CD4-positive, alpha-beta T cell (primary cell): ENCODE measurements around the gene ACTN4. TPM values are rescaled to one million over a fixed set of nuclear protein-coding genes. Genes with fewer than 3 reads are reported as not detected.
"Not testable (repeated sequence)": the region's sequence is repeated elsewhere in the genome, so short reads cannot be mapped to it uniquely, and the experiment has no call there.

Experiments
- ATAC-seq: fragments of 200-7000 bp; cut with Tn5 transposase; one replicate; pipeline ENCODE4 v1.10.0; 2022; ENCODE audit warnings: mild to moderate bottlenecking; ENCODE audit not compliant: poor library complexity
- CTCF ChIA-PET: fragments of 350-600 bp; sonication (Branson Sonifier 250); formaldehyde crosslinking; loops from one replicate; lab custom pipeline; 2021; ENCODE audit warnings: antibody characterized with exemption, inconsistent platforms; lab: Charles Lee
- POLR2A ChIA-PET: fragments of 350-600 bp; sonication (Branson Sonifier 250); formaldehyde crosslinking; loops from one replicate; lab custom pipeline; 2021; ENCODE audit warnings: antibody characterized with exemption, inconsistent platforms; lab: Charles Lee
- DNase-seq, 14 experiments: peaks; one replicate each; pipeline ENCODE4 v3.0.0-alpha.2; 2013 to 2020; ENCODE audit warnings: mixed read lengths in 2 of 14
- H3K27ac ChIP-seq, 2 donors: one replicate each; pipeline versions ENCODE4 v1.5.1 to v1.7.0; 2013; ENCODE audit warnings: low read length in 2 of 2, low read depth in 1 of 2, mild to moderate bottlenecking in 1 of 2
- H3K27me3 ChIP-seq, 2 experiments: 1 replicate in 1 of 2; 2 replicates in 1 of 2; pipeline versions ENCODE4 v1.6.1 to v1.7.0; 2013; ENCODE audit warnings: low read length in 2 of 2, control low read depth in 1 of 2, mild to moderate bottlenecking in 1 of 2, moderate library complexity in 1 of 2; ENCODE audit not compliant: insufficient read depth in 2 of 2, control insufficient read depth in 1 of 2
- H3K36me3 ChIP-seq: one replicate; pipeline ENCODE4 v1.6.1; 2013; ENCODE audit warnings: low read length, control low read depth; ENCODE audit not compliant: insufficient read depth
- H3K4me1 ChIP-seq: one replicate; pipeline ENCODE4 v1.6.1; 2013; ENCODE audit warnings: low read length, control low read depth; ENCODE audit not compliant: insufficient read depth
- H3K4me3 ChIP-seq: one replicate; pipeline ENCODE4 v1.5.1; 2013; ENCODE audit warnings: mild to moderate bottlenecking, low read length, moderate library complexity
- H3K9me3 ChIP-seq, 2 experiments: 1 replicate in 1 of 2; 2 replicates in 1 of 2; pipeline versions ENCODE4 v1.6.1 to v1.7.0; 2013; ENCODE audit warnings: low read length in 2 of 2, mild to moderate bottlenecking in 2 of 2, control low read depth in 1 of 2, moderate library complexity in 1 of 2; ENCODE audit not compliant: control insufficient read depth in 1 of 2, insufficient read depth in 1 of 2
- H3K27ac Mint-ChIP-seq: one replicate; pipeline ENCODE4 v1.8.0; 2020; ENCODE audit warnings: mixed read lengths
- H3K27me3 Mint-ChIP-seq: one replicate; pipeline ENCODE4 v1.8.0; 2021; ENCODE audit warnings: mixed read lengths
- H3K36me3 Mint-ChIP-seq: one replicate; pipeline ENCODE4 v1.8.0; 2021; ENCODE audit warnings: low read depth, mixed read lengths
- H3K4me1 Mint-ChIP-seq: one replicate; pipeline ENCODE4 v1.8.0; 2021; ENCODE audit warnings: low read depth, mixed read lengths
- H3K4me3 Mint-ChIP-seq: one replicate; pipeline ENCODE4 v1.8.0; 2020; ENCODE audit warnings: mild to moderate bottlenecking, mixed read lengths
- H3K9me3 Mint-ChIP-seq: one replicate; pipeline ENCODE4 v1.8.0; 2020; ENCODE audit warnings: mixed read lengths
- CTCF ChIP-seq: fragments of 200-600 bp; IDR thresholded peaks from one replicate; pipeline ENCODE4 v1.8.0; 2022; ENCODE audit warnings: antibody characterized with exemption, mild to moderate bottlenecking
- intact Hi-C, 2 experiments: fragments of 100-400 bp; cut with DNase I in 1 of 2; cut with micrococcal nuclease in 1 of 2; formaldehyde crosslinking; loops; one replicate each; pipeline versions ENCODE4 v1.15.1 to v1.9.0; 2023 to 2025; cut with DNase I, micrococcal nuclease
- total RNA-seq, 174 experiments: library from RNA in 2 of 174; stranded (reverse) in 2 of 174; gene quantifications; one replicate each; pipeline ENCODE4 v1.2.3 and lab custom pipeline; 2021 to 2026

ACTN4 gene
- total RNA-seq, 2 experiments from 2014 or later, result 70.3 to 84.0 TPM

- POLR2A ChIA-PET, H3K27ac ChIP-seq, H3K4me1 Mint-ChIP-seq, H3K27ac Mint-ChIP-seq, H3K9me3 Mint-ChIP-seq, H3K9me3 ChIP-seq, DNase-seq, H3K4me3 Mint-ChIP-seq, intact Hi-C loops, H3K27me3 ChIP-seq, H3K27me3 Mint-ChIP-seq, H3K36me3 Mint-ChIP-seq, H3K4me3 ChIP-seq, H3K36me3 ChIP-seq, CTCF ChIA-PET: not testable (repeated sequence)
- peaks cover 14% of the 10 kb centered on the region for H3K4me1 ChIP-seq
- peak; percentile 70 for ATAC-seq
Measured at GRCh38 chr19:38770949-38771275, 123.5 kb downstream of the ACTN4 start.

- H3K36me3 ChIP-seq, CTCF ChIA-PET, intact Hi-C loops: not testable (repeated sequence)
Measured at GRCh38 chr19:38771569-38771968, 124.1 kb downstream of the ACTN4 start.

GRCh38 chr19:38773469-38774177 lies 126.2 kb downstream of the ACTN4 start, which contains the start of gene LGALS7:
TSS of gene LGALS7 (minus strand) at chr19:38773517. CDS start at chr19:38773492, 25 bp downstream.
- Histone ChIP-seq H3K27ac (no peak within 1 kb of the TSS), H3K4me3 (no peak within 1 kb of the TSS), H3K27me3 (no peaks in the 10 kb centered on the region), H3K4me1 (peaks cover 14% of the 10 kb centered on the region), H3K9me3 (no peaks in the 10 kb centered on the region), H3K36me3 (no peaks in the 10 kb centered on the region)
- TF ChIP-seq CTCF, result no peak
- ChIA-PET CTCF (no interaction called here), POLR2A (no interaction called here)
- DNase-seq (no peak), ATAC-seq (no peak)
- Mint-ChIP-seq H3K27ac (no peak within 1 kb of the TSS), H3K27me3 (no peaks in the 10 kb centered on the region), H3K9me3 (no peaks in the 10 kb centered on the region), H3K4me1 (peaks cover 7% of the 10 kb centered on the region), H3K4me3 (peak within 1 kb of the TSS; percentile 30), H3K36me3 (no peaks in the 10 kb centered on the region)
- intact Hi-C loops, result loop anchor here in 1 of 2 experiments (2.0 kb wide), 1 partner anchor 21 kb away; no protein-coding TSS in a partner anchor

More at GRCh38 chr19:38771569-38771968, 124.1 kb downstream of the ACTN4 start:
- POLR2A ChIA-PET, H3K36me3 Mint-ChIP-seq, DNase-seq, H3K9me3 Mint-ChIP-seq, H3K4me3 Mint-ChIP-seq, ATAC-seq, H3K27me3 Mint-ChIP-seq, H3K27me3 ChIP-seq, H3K27ac Mint-ChIP-seq, H3K4me3 ChIP-seq, H3K9me3 ChIP-seq, H3K4me1 Mint-ChIP-seq, H3K27ac ChIP-seq: not testable (repeated sequence)
- peaks cover 14% of the 10 kb centered on the region for H3K4me1 ChIP-seq

- no peak for TF ChIP-seq CTCF
- Mint-ChIP-seq H3K36me3 (no peaks in the 10 kb centered on the region), H3K9me3 (no peaks in the 10 kb centered on the region), H3K4me1 (peaks cover 4% of the 10 kb centered on the region), H3K27ac (no peak overlapping the region), H3K27me3 (no peaks in the 10 kb centered on the region), H3K4me3 (no peak overlapping the region)
- Histone ChIP-seq H3K27ac (no peak overlapping the region), H3K4me3 (no peak overlapping the region), H3K4me1 (peaks cover 10% of the 10 kb centered on the region), H3K36me3 (no peaks in the 10 kb centered on the region), H3K27me3 (no peaks in the 10 kb centered on the region), H3K9me3 (no peaks in the 10 kb centered on the region)
- CTCF ChIA-PET, result no interaction called here
- DNase-seq (no peak), ATAC-seq (no peak)
- intact Hi-C loops, result loop anchor here in 1 of 2 experiments (2.0 kb wide), 1 partner anchor 20 kb away; no protein-coding TSS in a partner anchor
- POLR2A ChIA-PET, result interaction anchor here (1.2 kb wide), 1 partner anchor 12 kb away, joined by 4 read pairs; no protein-coding TSS in a partner anchor
Measured at GRCh38 chr19:38774181-38774950, 126.9 kb downstream of the ACTN4 start.
